ENCODE results near the gene ATL3.

The ATL3 gene

GRCh38 chr11:63711838-63712237 is 40.7 kb upstream of the ATL3 start:
- TF ChIP-seq MYC (IDR thresholded peaks at IDR 0.05; ENCODE audit: low read depth, low read length) (no peak), POLR2A (IDR thresholded peaks at IDR 0.05; ENCODE audit: extremely low read depth, insufficient read length) (no peak), CTCF (IDR thresholded peaks at IDR 0.05; ENCODE audit: low read depth, low read length) (no peak), MAX (IDR thresholded peaks at IDR 0.05; ENCODE audit: low read depth, low read length) (no peak)
- H3K4me3 ChIP-seq (ENCODE audit: low read depth, low read length), result no peak overlapping the region
- DNase-seq (ENCODE audit: low read depth), result no peak

GRCh38 chr11:63710476-63711217 is 39.5 kb upstream of the ATL3 start:
- TF ChIP-seq CTCF (IDR thresholded peaks at IDR 0.05; ENCODE audit: low read depth, low read length), result no peak
- no peak for TF ChIP-seq MYC (IDR thresholded peaks at IDR 0.05; ENCODE audit: low read depth, low read length)
- no peak for TF ChIP-seq POLR2A (IDR thresholded peaks at IDR 0.05; ENCODE audit: extremely low read depth, insufficient read length)
- TF ChIP-seq MAX (IDR thresholded peaks at IDR 0.05; ENCODE audit: low read depth, low read length), result no peak
- no peak overlapping the region for H3K4me3 ChIP-seq (ENCODE audit: low read depth, low read length)
- no peak for DNase-seq (ENCODE audit: low read depth)

GRCh38 chr11:63709336-63709884 is 38.2 kb upstream of the ATL3 start:
- TF ChIP-seq MAX (IDR thresholded peaks at IDR 0.05; ENCODE audit: low read depth, low read length) (no peak), POLR2A (IDR thresholded peaks at IDR 0.05; ENCODE audit: extremely low read depth, insufficient read length) (no peak), CTCF (IDR thresholded peaks at IDR 0.05; ENCODE audit: low read depth, low read length) (no peak), MYC (IDR thresholded peaks at IDR 0.05; ENCODE audit: low read depth, low read length) (no peak)
- H3K4me3 ChIP-seq (ENCODE audit: low read depth, low read length), result no peak overlapping the region
- no peak for DNase-seq (ENCODE audit: low read depth)

GRCh38 chr11:63708764-63709163 is 37.6 kb upstream of the ATL3 start:
- no peak overlapping the region for H3K4me3 ChIP-seq (ENCODE audit: low read depth, low read length)
- TF ChIP-seq CTCF (IDR thresholded peaks at IDR 0.05; ENCODE audit: low read depth, low read length) (no peak), POLR2A (IDR thresholded peaks at IDR 0.05; ENCODE audit: extremely low read depth, insufficient read length) (no peak), MYC (IDR thresholded peaks at IDR 0.05; ENCODE audit: low read depth, low read length) (no peak), MAX (IDR thresholded peaks at IDR 0.05; ENCODE audit: low read depth, low read length) (no peak)

GRCh38 chr11:63705526-63705925 is 34.4 kb upstream of the ATL3 start:
- no peak for TF ChIP-seq POLR2A (IDR thresholded peaks at IDR 0.05; ENCODE audit: extremely low read depth, insufficient read length)
- no peak for TF ChIP-seq MYC (IDR thresholded peaks at IDR 0.05; ENCODE audit: low read depth, low read length)
- TF ChIP-seq CTCF (IDR thresholded peaks at IDR 0.05; ENCODE audit: low read depth, low read length), result no peak
- no peak for TF ChIP-seq MAX (IDR thresholded peaks at IDR 0.05; ENCODE audit: low read depth, low read length)
- DNase-seq (ENCODE audit: low read depth), result no peak
- H3K4me3 ChIP-seq (ENCODE audit: low read depth, low read length), result no peak overlapping the region

More at GRCh38 chr11:63708764-63709163, 37.6 kb upstream of the ATL3 start:
- no peak for DNase-seq (ENCODE audit: low read depth)

Data from NB4 (cell line).